ENCODE results near the gene NEK3.
"Not testable (repeated sequence)": the region's sequence is repeated elsewhere in the genome, so short reads cannot be mapped to it uniquely, and the experiment has no call there.

Gene NEK3

GRCh38 chr13:52165411-52165810, 6.0 kb upstream of the NEK3 start:
- DNase-seq = no peak

GRCh38 chr13:52164989-52165388, 5.6 kb upstream of the NEK3 start:
- no peak for DNase-seq

GRCh38 chr13:52163878-52164277, 4.5 kb upstream of the NEK3 start:
- DNase-seq = not testable (repeated sequence)

- DNase-seq = no peak
Observed at GRCh38 chr13:52162279-52163101, 3.1 kb upstream of the NEK3 start.

- no peak for DNase-seq
Observed at GRCh38 chr13:52161181-52161646, 1.8 kb upstream of the NEK3 start.

- DNase-seq = no peak
Observed at GRCh38 chr13:52160506-52160905, 1.1 kb upstream of the NEK3 start.

GRCh38 chr13:52160053-52160452, 656 bp upstream of the NEK3 start:
- DNase-seq = no peak

GRCh38 chr13:52158629-52159158, 703 bp downstream of the NEK3 start:
- no peak for DNase-seq

GRCh38 chr13:52156724-52157261, 2.6 kb downstream of the NEK3 start:
- no peak for DNase-seq

GRCh38 chr13:52155177-52155576, 4.2 kb downstream of the NEK3 start:
- DNase-seq = no peak

GRCh38 chr13:52147225-52147624, 12.2 kb downstream of the NEK3 start:
- DNase-seq = no peak

- no peak for DNase-seq
Observed at GRCh38 chr13:52141299-52141698, 18.1 kb downstream of the NEK3 start.

- DNase-seq = no peak
Observed at GRCh38 chr13:52137489-52137888, 21.9 kb downstream of the NEK3 start.

- no peak for DNase-seq
Observed at GRCh38 chr13:52136763-52137162, 22.6 kb downstream of the NEK3 start.

- no peak for DNase-seq
Observed at GRCh38 chr13:52130641-52131040, 28.8 kb downstream of the NEK3 start.

GRCh38 chr13:52128714-52129700, 30.4 kb downstream of the NEK3 start, which contains the start of gene NEK5:
Gene NEK5 (minus strand): TSS chr13:52129073. CDS start chr13:52127482, 1,591 bp downstream.
- DNase-seq = no peak

- DNase-seq = no peak
Observed at GRCh38 chr13:52127783-52128702, 31.4 kb downstream of the NEK3 start.

- no peak for DNase-seq
Observed at GRCh38 chr13:52127378-52127777, 32.0 kb downstream of the NEK3 start.

- DNase-seq = no peak
Observed at GRCh38 chr13:52125547-52125946, 33.9 kb downstream of the NEK3 start.

GRCh38 chr13:52118595-52118994, 40.8 kb downstream of the NEK3 start:
- DNase-seq = no peak

GRCh38 chr13:52118095-52118494, 41.3 kb downstream of the NEK3 start:
- no peak for DNase-seq

- no peak for DNase-seq
Observed at GRCh38 chr13:52112591-52112990, 46.8 kb downstream of the NEK3 start.
